Right renal pelvis (tissue), 4 donors: ENCODE results near the gene CACNA1C. TPM values are rescaled to one million over a fixed set of nuclear protein-coding genes. Genes with fewer than 3 reads are reported as not detected.

ENCODE experiments used
- DNase-seq, 4 donors: peaks; one replicate each; pipeline ENCODE4 v3.0.0-alpha.2; 2013; ENCODE audit warnings: low read depth in 4 of 4, low spot score in 3 of 4, missing footprints in 1 of 4
- polyA plus RNA-seq, 4 donors: library from polyadenylated mRNA; unstranded; fragments of 120-200 nt; gene quantifications; one replicate each; pipeline ENCODE4 v1.2.1, GENCODE V29; 2013; ENCODE audit not compliant: insufficient read length in 4 of 4

Gene CACNA1C
- polyA plus RNA-seq, 4 donors, result 7.6 to 8.6 (median 7.9) TPM

- no peak for DNase-seq
These were observed 364.8 kb downstream of the CACNA1C start for GRCh38 chr12:2417481-2418160.

- DNase-seq, result no peak
These were observed 365.8 kb downstream of the CACNA1C start for GRCh38 chr12:2418579-2418978.

- no peak for DNase-seq
These were observed 369.8 kb downstream of the CACNA1C start for GRCh38 chr12:2422591-2422990.

- DNase-seq, result no peak
These were observed 376.2 kb downstream of the CACNA1C start for GRCh38 chr12:2429032-2429431.

GRCh38 chr12:2431810-2432209 lies 379.0 kb downstream of the CACNA1C start:
- DNase-seq, result no peak

- no peak for DNase-seq
These were observed 380.1 kb downstream of the CACNA1C start for GRCh38 chr12:2432856-2433255.

GRCh38 chr12:2435511-2435910 lies 382.7 kb downstream of the CACNA1C start:
- DNase-seq, result no peak

GRCh38 chr12:2439332-2440100 lies 386.7 kb downstream of the CACNA1C start:
- DNase-seq, result no peak

- no peak for DNase-seq
These were observed 391.0 kb downstream of the CACNA1C start for GRCh38 chr12:2443776-2444175.

GRCh38 chr12:2445968-2446367 lies 393.2 kb downstream of the CACNA1C start:
- no peak for DNase-seq

GRCh38 chr12:2447861-2448260 lies 395.1 kb downstream of the CACNA1C start:
- DNase-seq, result peak in 2 of 4 donors; percentile 26 to 33

- DNase-seq, result no peak
These were observed 396.8 kb downstream of the CACNA1C start for GRCh38 chr12:2449586-2449985.

GRCh38 chr12:2450553-2450952 lies 397.8 kb downstream of the CACNA1C start:
- DNase-seq, result no peak

GRCh38 chr12:2451025-2451424 lies 398.2 kb downstream of the CACNA1C start:
- no peak for DNase-seq

GRCh38 chr12:2451497-2451896 lies 398.7 kb downstream of the CACNA1C start:
- DNase-seq, result no peak

GRCh38 chr12:2453076-2453760 lies 400.4 kb downstream of the CACNA1C start:
- no peak for DNase-seq

GRCh38 chr12:2453761-2454090 lies 400.9 kb downstream of the CACNA1C start:
- no peak for DNase-seq

- DNase-seq, result no peak
These were observed 401.9 kb downstream of the CACNA1C start for GRCh38 chr12:2454601-2455177.

- DNase-seq, result no peak
These were observed 402.6 kb downstream of the CACNA1C start for GRCh38 chr12:2455410-2455809.

GRCh38 chr12:2456122-2456812 lies 403.5 kb downstream of the CACNA1C start:
- DNase-seq, result no peak

GRCh38 chr12:2456813-2457186 lies 404.0 kb downstream of the CACNA1C start:
- DNase-seq, result no peak
